ENCODE measurements around the gene AKAP6. TPM values are rescaled to one million over a fixed set of nuclear protein-coding genes. Genes with fewer than 3 reads are reported as not detected.
A peak's percentile ranks its signal among the peaks of the same experiment; 100 is the strongest.

Gene AKAP6
- total and polyA plus RNA-seq, 8 donors = 3.7 to 7.2 (median 6.0) TPM

GRCh38 chr14:32630701-32631100, 301.6 kb downstream of the AKAP6 start:
- TF ChIP-seq CTCF (IDR thresholded peaks at IDR 0.05) = no peak
- no peak for DNase-seq

GRCh38 chr14:32633224-32633859, 304.2 kb downstream of the AKAP6 start:
- DNase-seq = no peak
- Histone ChIP-seq H3K27me3 (no peaks in the 10 kb centered on the region), H3K27ac (no peak overlapping the region), H3K9me3 (no peaks in the 10 kb centered on the region), H3K4me1 (no peaks in the 10 kb centered on the region), H3K4me3 (no peak overlapping the region), H3K36me3 (no peaks in the 10 kb centered on the region)
- intact Hi-C loops (cut with DNase I) = no loop called here
- no peak for ATAC-seq
- no peak for TF ChIP-seq CTCF (IDR thresholded peaks at IDR 0.05)

More at GRCh38 chr14:32630701-32631100, 301.6 kb downstream of the AKAP6 start:
- H3K27me3 ChIP-seq = no peaks in the 10 kb centered on the region
- no peak overlapping the region for H3K4me3 ChIP-seq
- no peak overlapping the region for H3K27ac ChIP-seq
- no peak for ATAC-seq
- no peaks in the 10 kb centered on the region for H3K36me3 ChIP-seq
- intact Hi-C loops (cut with DNase I) = no loop called here
- H3K9me3 ChIP-seq = no peaks in the 10 kb centered on the region
- H3K4me1 ChIP-seq = no peaks in the 10 kb centered on the region

- Histone ChIP-seq H3K27ac (no peak overlapping the region), H3K4me3 (no peak overlapping the region), H3K4me1 (no peaks in the 10 kb centered on the region), H3K27me3 (no peaks in the 10 kb centered on the region), H3K9me3 (no peaks in the 10 kb centered on the region), H3K36me3 (no peaks in the 10 kb centered on the region)
- ATAC-seq = no peak
- no peak for DNase-seq
- intact Hi-C loops (cut with DNase I) = no loop called here
- TF ChIP-seq CTCF (IDR thresholded peaks at IDR 0.05) = no peak
Measured at GRCh38 chr14:32633930-32634329, 304.8 kb downstream of the AKAP6 start.

- H3K27ac ChIP-seq = no peak overlapping the region
- no peak overlapping the region for H3K4me3 ChIP-seq
- no peaks in the 10 kb centered on the region for H3K9me3 ChIP-seq
- no peaks in the 10 kb centered on the region for H3K36me3 ChIP-seq
- no peaks in the 10 kb centered on the region for H3K4me1 ChIP-seq
- ATAC-seq (peak; percentile 85), DNase-seq (no peak)
- TF ChIP-seq CTCF (IDR thresholded peaks at IDR 0.05) = no peak
- no peaks in the 10 kb centered on the region for H3K27me3 ChIP-seq
- intact Hi-C loops (cut with DNase I) = no loop called here
Measured at GRCh38 chr14:32635061-32635719, 306.1 kb downstream of the AKAP6 start.

- H3K36me3 ChIP-seq = no peaks in the 10 kb centered on the region
- no peaks in the 10 kb centered on the region for H3K4me1 ChIP-seq
- intact Hi-C loops (cut with DNase I) = no loop called here
- ATAC-seq (no peak), DNase-seq (no peak)
- no peak overlapping the region for H3K4me3 ChIP-seq
- H3K27me3 ChIP-seq = no peaks in the 10 kb centered on the region
- TF ChIP-seq CTCF (IDR thresholded peaks at IDR 0.05) = no peak
- H3K27ac ChIP-seq = no peak overlapping the region
- no peaks in the 10 kb centered on the region for H3K9me3 ChIP-seq
Measured at GRCh38 chr14:32637582-32637981, 308.5 kb downstream of the AKAP6 start.
